MM.1S (cell line): ENCODE results near the gene CHP1.

Experiments
- EZH2 ChIP-seq: fragments of 300-600 bp; sonication (generic); optimal IDR thresholded peaks from 2 replicates; pipeline ENCODE3; 2017; ENCODE audit warnings: low read depth, mild to moderate bottlenecking, antibody characterized with exemption, low read length, mixed read lengths
- TF ChIP-seq, protein P1 (sequence below): fragments of 300-600 bp; sonication (generic); IDR thresholded peaks from 2 replicates; pipeline ENCODE4 v1.5.1; 2016; ENCODE audit warnings: antibody characterized with exemption, low read length, mixed read lengths

GRCh38 chr15:41230345-41230649 lies 771 bp upstream of the CHP1 start:
- TF ChIP-seq EZH2: no peak
- TF ChIP-seq, protein P1, sequence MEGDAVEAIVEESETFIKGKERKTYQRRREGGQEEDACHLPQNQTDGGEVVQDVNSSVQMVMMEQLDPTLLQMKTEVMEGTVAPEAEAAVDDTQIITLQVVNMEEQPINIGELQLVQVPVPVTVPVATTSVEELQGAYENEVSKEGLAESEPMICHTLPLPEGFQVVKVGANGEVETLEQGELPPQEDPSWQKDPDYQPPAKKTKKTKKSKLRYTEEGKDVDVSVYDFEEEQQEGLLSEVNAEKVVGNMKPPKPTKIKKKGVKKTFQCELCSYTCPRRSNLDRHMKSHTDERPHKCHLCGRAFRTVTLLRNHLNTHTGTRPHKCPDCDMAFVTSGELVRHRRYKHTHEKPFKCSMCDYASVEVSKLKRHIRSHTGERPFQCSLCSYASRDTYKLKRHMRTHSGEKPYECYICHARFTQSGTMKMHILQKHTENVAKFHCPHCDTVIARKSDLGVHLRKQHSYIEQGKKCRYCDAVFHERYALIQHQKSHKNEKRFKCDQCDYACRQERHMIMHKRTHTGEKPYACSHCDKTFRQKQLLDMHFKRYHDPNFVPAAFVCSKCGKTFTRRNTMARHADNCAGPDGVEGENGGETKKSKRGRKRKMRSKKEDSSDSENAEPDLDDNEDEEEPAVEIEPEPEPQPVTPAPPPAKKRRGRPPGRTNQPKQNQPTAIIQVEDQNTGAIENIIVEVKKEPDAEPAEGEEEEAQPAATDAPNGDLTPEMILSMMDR: no peak
